ENCODE data around the gene SAE1.
"Not testable (repeated sequence)": the region's sequence is repeated elsewhere in the genome, so short reads cannot be mapped to it uniquely, and the experiment has no call there.

The SAE1 gene

GRCh38 chr19:47247308-47247990 lies 116.8 kb downstream of the SAE1 start:
- Histone ChIP-seq H3K4me3 (ENCODE audit: low read depth, low read length) (no peak overlapping the region), H3K9me3 (ENCODE audit: severe bottlenecking) (no peaks in the 10 kb centered on the region), H3K27ac (no peak overlapping the region), H3K36me3 (no peaks in the 10 kb centered on the region), H3K27me3 (ENCODE audit: insufficient read depth, low read depth, severe bottlenecking) (no peaks in the 10 kb centered on the region)
- peak; percentile 70 for TF ChIP-seq CTCF (IDR thresholded peaks at IDR 0.05; ENCODE audit: low read depth, low read length)
- DNase-seq, result peak; percentile 72

GRCh38 chr19:47253016-47253415 lies 122.4 kb downstream of the SAE1 start:
- not testable (repeated sequence) for H3K9me3 ChIP-seq (ENCODE audit: severe bottlenecking); H3K27me3 ChIP-seq (ENCODE audit: insufficient read depth, low read depth, severe bottlenecking); H3K36me3 ChIP-seq; H3K27ac ChIP-seq; DNase-seq; H3K4me3 ChIP-seq (ENCODE audit: low read depth, low read length)

GRCh38 chr19:47253467-47253881 lies 122.8 kb downstream of the SAE1 start:
- no peak for TF ChIP-seq CTCF (IDR thresholded peaks at IDR 0.05; ENCODE audit: low read depth, low read length)
- H3K9me3 ChIP-seq (ENCODE audit: severe bottlenecking), result no peaks in the 10 kb centered on the region
- H3K4me3 ChIP-seq (ENCODE audit: low read depth, low read length), result no peak overlapping the region
- H3K27me3 ChIP-seq (ENCODE audit: insufficient read depth, low read depth, severe bottlenecking), result no peaks in the 10 kb centered on the region
- H3K27ac ChIP-seq, result no peak overlapping the region
- no peak for DNase-seq
- H3K36me3 ChIP-seq, result peaks cover 2% of the 10 kb centered on the region

GRCh38 chr19:47253970-47254369 lies 123.3 kb downstream of the SAE1 start:
- no peaks in the 10 kb centered on the region for H3K27me3 ChIP-seq (ENCODE audit: insufficient read depth, low read depth, severe bottlenecking)
- no peak for DNase-seq
- H3K36me3 ChIP-seq, result peaks cover 7% of the 10 kb centered on the region
- no peaks in the 10 kb centered on the region for H3K9me3 ChIP-seq (ENCODE audit: severe bottlenecking)
- TF ChIP-seq CTCF (IDR thresholded peaks at IDR 0.05; ENCODE audit: low read depth, low read length), result no peak
- no peak overlapping the region for H3K4me3 ChIP-seq (ENCODE audit: low read depth, low read length)
- no peak overlapping the region for H3K27ac ChIP-seq

- peak; percentile 96 for DNase-seq
- H3K4me3 ChIP-seq (ENCODE audit: low read depth, low read length), result peak within 1 kb of the TSS; percentile 73
- TF ChIP-seq CTCF (IDR thresholded peaks at IDR 0.05; ENCODE audit: low read depth, low read length), result no peak
- H3K9me3 ChIP-seq (ENCODE audit: severe bottlenecking), result no peaks in the 10 kb centered on the region
- no peaks in the 10 kb centered on the region for H3K27me3 ChIP-seq (ENCODE audit: insufficient read depth, low read depth, severe bottlenecking)
- peak within 1 kb of the TSS; percentile 92 for H3K27ac ChIP-seq
- H3K36me3 ChIP-seq, result peaks cover 28% of the 10 kb centered on the region
These were observed 125.5 kb downstream of the SAE1 start, which contains the start of gene CCDC9 for GRCh38 chr19:47255879-47256692. TSS of gene CCDC9 (plus strand) at chr19:47256525. CDS start at chr19:47258401, 1,876 bp downstream.

- peak; percentile 100 for DNase-seq
- peaks cover 32% of the 10 kb centered on the region for H3K36me3 ChIP-seq
- no peak for TF ChIP-seq CTCF (IDR thresholded peaks at IDR 0.05; ENCODE audit: low read depth, low read length)
- H3K9me3 ChIP-seq (ENCODE audit: severe bottlenecking), result no peaks in the 10 kb centered on the region
- peak overlapping the region; percentile 85 for H3K27ac ChIP-seq
- H3K4me3 ChIP-seq (ENCODE audit: low read depth, low read length), result peak overlapping the region; percentile 71
- H3K27me3 ChIP-seq (ENCODE audit: insufficient read depth, low read depth, severe bottlenecking), result no peaks in the 10 kb centered on the region
These were observed 126.2 kb downstream of the SAE1 start for GRCh38 chr19:47256693-47257410.

Data from WERI-Rb-1 (cell line).